ENCODE measurements around the gene SLC25A1.

SLC25A1 gene

GRCh38 chr22:19137384-19138216 lies 40.9 kb downstream of the SLC25A1 start:
- DNase-seq (ENCODE audit: low read depth in 2 of 2): no peak

GRCh38 chr22:19136915-19137314 lies 41.6 kb downstream of the SLC25A1 start:
- no peak for DNase-seq (ENCODE audit: low read depth in 2 of 2)

- no peak for DNase-seq (ENCODE audit: low read depth in 2 of 2)
These were observed 43.7 kb downstream of the SLC25A1 start for GRCh38 chr22:19134874-19135273.

GRCh38 chr22:19134176-19134831 lies 44.2 kb downstream of the SLC25A1 start:
- DNase-seq (ENCODE audit: low read depth in 2 of 2): no peak

GRCh38 chr22:19133561-19133960 lies 45.0 kb downstream of the SLC25A1 start:
- no peak for DNase-seq (ENCODE audit: low read depth in 2 of 2)

GRCh38 chr22:19132693-19133400 lies 45.7 kb downstream of the SLC25A1 start:
- no peak for DNase-seq (ENCODE audit: low read depth in 2 of 2)

GRCh38 chr22:19132153-19132552 lies 46.4 kb downstream of the SLC25A1 start:
- no peak for DNase-seq (ENCODE audit: low read depth in 2 of 2)

GRCh38 chr22:19131685-19132015 lies 46.9 kb downstream of the SLC25A1 start:
- DNase-seq (ENCODE audit: low read depth in 2 of 2): no peak

GRCh38 chr22:19130959-19131684 lies 47.4 kb downstream of the SLC25A1 start, which contains the start of gene TSSK2:
TSS of gene TSSK2 (plus strand) at chr22:19131308. CDS start at chr22:19131400, 92 bp downstream.
- no peak for DNase-seq (ENCODE audit: low read depth in 2 of 2)

GRCh38 chr22:19129871-19130270 lies 48.7 kb downstream of the SLC25A1 start:
- no peak for DNase-seq (ENCODE audit: low read depth in 2 of 2)

GRCh38 chr22:19128946-19129727 lies 49.4 kb downstream of the SLC25A1 start:
- no peak for DNase-seq (ENCODE audit: low read depth in 2 of 2)

GRCh38 chr22:19128009-19128401 lies 50.5 kb downstream of the SLC25A1 start:
- DNase-seq (ENCODE audit: low read depth in 2 of 2): no peak

- DNase-seq (ENCODE audit: low read depth in 2 of 2): no peak
These were observed 51.1 kb downstream of the SLC25A1 start for GRCh38 chr22:19127329-19128008.

- no peak for DNase-seq (ENCODE audit: low read depth in 2 of 2)
These were observed 51.9 kb downstream of the SLC25A1 start for GRCh38 chr22:19126309-19127273.

Data from stimulated activated CD4-positive, alpha-beta T cell treated with anti-CD3 and anti-CD28 coated beads, Interleukin-1b, Interleukin-23, amount 100 ng/mL, for 1 hour (primary cell).